ENCODE results near the gene AGAP2.

Gene AGAP2

DNA sequence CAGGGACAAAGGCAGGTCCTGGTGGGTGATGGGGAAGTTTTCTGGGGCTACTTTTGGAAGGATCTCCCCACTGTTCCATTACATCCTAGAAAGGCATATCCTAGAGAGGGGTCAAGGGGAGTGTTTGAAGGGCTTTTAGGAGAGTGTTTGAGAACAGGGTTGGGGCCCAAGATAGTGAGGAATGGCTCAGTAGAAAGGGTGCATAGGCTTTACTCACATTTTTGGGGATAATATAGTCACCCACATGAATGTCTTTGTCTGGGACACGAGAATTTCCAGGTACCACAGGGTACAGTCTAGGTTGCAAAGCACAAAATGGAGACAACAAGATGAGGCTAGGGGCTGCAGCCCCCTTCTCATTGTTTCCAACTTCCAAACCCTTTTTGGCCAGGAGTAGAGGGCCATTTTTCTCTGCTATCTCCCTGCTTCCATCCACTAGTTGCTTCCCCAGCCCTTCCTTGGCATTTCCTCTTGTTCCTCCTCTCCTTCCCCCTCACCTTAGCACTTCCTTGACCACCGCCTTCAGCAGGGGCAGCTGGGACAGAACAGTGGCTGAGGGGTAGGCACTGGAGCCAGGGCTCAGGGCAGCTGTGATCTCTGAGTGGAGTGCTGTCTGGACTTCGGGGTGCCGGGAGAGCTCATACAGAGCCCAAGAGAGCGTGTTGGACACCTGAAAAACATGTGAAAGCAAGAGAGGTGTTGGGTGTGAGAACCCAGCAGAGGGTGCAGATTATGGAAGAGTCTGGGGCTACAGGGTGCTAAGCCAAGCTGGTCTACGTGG is 25.5 kb upstream of the AGAP2 start:
- Histone ChIP-seq H3K27ac (ENCODE audit: extremely low read depth, low read depth, low read length) (no peak overlapping the region), H3K4me3 (ENCODE audit: low read depth, low read length) (no peak overlapping the region), H3K36me3 (ENCODE audit: control insufficient read depth in 2 of 2, insufficient read depth in 1 of 2, low read length in 2 of 2) (peaks cover 0 to 32% of the 10 kb centered on the region in 2 experiments; a peak in 2 of 3 replicates), H3K4me1 (ENCODE audit: control insufficient read depth, insufficient read depth, low read length) (peaks cover 15% of the 10 kb centered on the region), H3K9me3 (ENCODE audit: control insufficient read depth, insufficient read depth, low read depth, low read length) (no peaks in the 10 kb centered on the region)
- POLR2A ChIA-PET, result interaction anchor here (0.8 kb wide), 1 partner anchor 16 kb away, joined by 3 read pairs; no protein-coding TSS in a partner anchor
- CTCF ChIA-PET, result interaction anchor here (0.7 to 3.8 kb wide), 4 partner anchors 8 to 141 kb away, joined by 3 to 26 read pairs (median 3); partner anchors contain the start of genes MARCHF9 and TSFM
- TF ChIP-seq SCRT2 (tag by site-specific recombination; IDR thresholded peaks at IDR 0.05), result peak; percentile 60
- TF ChIP-seq ZNF292 (tag by site-specific recombination; IDR thresholded peaks at IDR 0.05; ENCODE audit: borderline replicate concordance, low read depth), result no peak
- no peak for TF ChIP-seq ZNF571 (tag by site-specific recombination; IDR thresholded peaks at IDR 0.05)

GRCh38 chr12:57762463-57762862 is 23.9 kb upstream of the AGAP2 start:
- TF ChIP-seq ZNF140 (tag by site-specific recombination; IDR thresholded peaks at IDR 0.05), result no peak
- no peak for TF ChIP-seq GLI4 (tag by site-specific recombination; IDR thresholded peaks at IDR 0.05)
- TF ChIP-seq, protein P1, sequence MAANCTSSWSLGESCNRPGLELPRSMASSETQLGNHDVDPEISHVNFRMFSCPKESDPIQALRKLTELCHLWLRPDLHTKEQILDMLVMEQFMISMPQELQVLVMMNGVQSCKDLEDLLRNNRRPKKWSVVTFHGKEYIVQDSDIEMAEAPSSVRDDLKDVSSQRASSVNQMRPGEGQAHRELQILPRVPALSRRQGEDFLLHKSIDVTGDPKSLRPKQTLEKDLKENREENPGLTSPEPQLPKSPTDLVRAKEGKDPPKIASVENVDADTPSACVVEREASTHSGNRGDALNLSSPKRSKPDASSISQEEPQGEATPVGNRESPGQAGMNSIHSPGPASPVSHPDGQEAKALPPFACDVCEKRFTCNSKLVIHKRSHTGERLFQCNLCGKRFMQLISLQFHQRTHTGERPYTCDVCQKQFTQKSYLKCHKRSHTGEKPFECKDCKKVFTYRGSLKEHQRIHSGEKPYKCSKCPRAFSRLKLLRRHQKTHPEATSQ (tag by site-specific recombination; IDR thresholded peaks at IDR 0.05), result no peak
- TF ChIP-seq KLF17 (tag by site-specific recombination; IDR thresholded peaks at IDR 0.05), result no peak
- no peak for TF ChIP-seq SP7 (tag by site-specific recombination; IDR thresholded peaks at IDR 0.05)
- TF ChIP-seq SALL2 (tag by site-specific recombination; IDR thresholded peaks at IDR 0.05; ENCODE audit: borderline replicate concordance), result no peak
- TF ChIP-seq KLF8 (tag by site-specific recombination; IDR thresholded peaks at IDR 0.05), result no peak
- TF ChIP-seq ZNF777 (tag by site-specific recombination; IDR thresholded peaks at IDR 0.05; ENCODE audit: borderline replicate concordance), result no peak
- no peak for TF ChIP-seq ZSCAN16 (tag by site-specific recombination; IDR thresholded peaks at IDR 0.05)
- TF ChIP-seq, protein P2, sequence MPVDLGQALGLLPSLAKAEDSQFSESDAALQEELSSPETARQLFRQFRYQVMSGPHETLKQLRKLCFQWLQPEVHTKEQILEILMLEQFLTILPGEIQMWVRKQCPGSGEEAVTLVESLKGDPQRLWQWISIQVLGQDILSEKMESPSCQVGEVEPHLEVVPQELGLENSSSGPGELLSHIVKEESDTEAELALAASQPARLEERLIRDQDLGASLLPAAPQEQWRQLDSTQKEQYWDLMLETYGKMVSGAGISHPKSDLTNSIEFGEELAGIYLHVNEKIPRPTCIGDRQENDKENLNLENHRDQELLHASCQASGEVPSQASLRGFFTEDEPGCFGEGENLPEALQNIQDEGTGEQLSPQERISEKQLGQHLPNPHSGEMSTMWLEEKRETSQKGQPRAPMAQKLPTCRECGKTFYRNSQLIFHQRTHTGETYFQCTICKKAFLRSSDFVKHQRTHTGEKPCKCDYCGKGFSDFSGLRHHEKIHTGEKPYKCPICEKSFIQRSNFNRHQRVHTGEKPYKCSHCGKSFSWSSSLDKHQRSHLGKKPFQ (tag by site-specific recombination; IDR thresholded peaks at IDR 0.05), result no peak
- no peak for TF ChIP-seq TRIM28 (IDR thresholded peaks at IDR 0.05; ENCODE audit: borderline replicate concordance, low read length)
- H3K4me3 ChIP-seq (ENCODE audit: low read depth, low read length), result no peak overlapping the region
- CTCF ChIA-PET, result no interaction called here
- peaks cover 12% of the 10 kb centered on the region for H3K4me1 ChIP-seq (ENCODE audit: control insufficient read depth, insufficient read depth, low read length)
- POLR2A ChIA-PET, result no interaction called here
- no peak overlapping the region for H3K27ac ChIP-seq (ENCODE audit: extremely low read depth, low read depth, low read length)
- H3K9me3 ChIP-seq (ENCODE audit: control insufficient read depth, insufficient read depth, low read depth, low read length), result no peaks in the 10 kb centered on the region
- peaks cover 7 to 39% of the 10 kb centered on the region in 2 experiments for H3K36me3 ChIP-seq (ENCODE audit: control insufficient read depth in 2 of 2, insufficient read depth in 1 of 2, low read length in 2 of 2)

GRCh38 chr12:57761391-57761998 is 23.0 kb upstream of the AGAP2 start:
- POLR2A ChIA-PET, result interaction anchor here (1.2 kb wide), 1 partner anchor 17 kb away, joined by 3 read pairs; no protein-coding TSS in a partner anchor

More at GRCh38 chr12:57761391-57761998, 23.0 kb upstream of the AGAP2 start:
- Histone ChIP-seq H3K36me3 (ENCODE audit: control insufficient read depth in 2 of 2, insufficient read depth in 1 of 2, low read length in 2 of 2) (peaks cover 10 to 46% of the 10 kb centered on the region in 2 experiments), H3K9me3 (ENCODE audit: control insufficient read depth, insufficient read depth, low read depth, low read length) (no peaks in the 10 kb centered on the region), H3K4me1 (ENCODE audit: control insufficient read depth, insufficient read depth, low read length) (peaks cover 3% of the 10 kb centered on the region), H3K4me3 (ENCODE audit: low read depth, low read length) (no peak overlapping the region), H3K27ac (ENCODE audit: extremely low read depth, low read depth, low read length) (no peak overlapping the region)
- TF ChIP-seq ZBTB1 (tag by site-specific recombination; IDR thresholded peaks at IDR 0.05), result no peak
- no peak for TF ChIP-seq ZEB2 (tag by site-specific recombination; IDR thresholded peaks at IDR 0.05)
- TF ChIP-seq ZNF2 (tag by site-specific recombination; IDR thresholded peaks at IDR 0.05), result no peak
- TF ChIP-seq ZNF248 (tag by site-specific recombination; IDR thresholded peaks at IDR 0.05), result no peak
- TF ChIP-seq ZNF624 (tag by site-specific recombination; IDR thresholded peaks at IDR 0.05), result no peak
- no peak for TF ChIP-seq ZNF114 (tag by site-specific recombination; IDR thresholded peaks at IDR 0.05)
- no peak for TF ChIP-seq ZNF133 (tag by site-specific recombination; IDR thresholded peaks at IDR 0.05)
- no peak for TF ChIP-seq ZNF623 (tag by site-specific recombination; IDR thresholded peaks at IDR 0.05)
- TF ChIP-seq ZNF112 (tag by site-specific recombination; IDR thresholded peaks at IDR 0.05), result no peak
- TF ChIP-seq ZNF670 (tag by site-specific recombination; IDR thresholded peaks at IDR 0.05; ENCODE audit: low read depth), result no peak
- TF ChIP-seq, protein P3, sequence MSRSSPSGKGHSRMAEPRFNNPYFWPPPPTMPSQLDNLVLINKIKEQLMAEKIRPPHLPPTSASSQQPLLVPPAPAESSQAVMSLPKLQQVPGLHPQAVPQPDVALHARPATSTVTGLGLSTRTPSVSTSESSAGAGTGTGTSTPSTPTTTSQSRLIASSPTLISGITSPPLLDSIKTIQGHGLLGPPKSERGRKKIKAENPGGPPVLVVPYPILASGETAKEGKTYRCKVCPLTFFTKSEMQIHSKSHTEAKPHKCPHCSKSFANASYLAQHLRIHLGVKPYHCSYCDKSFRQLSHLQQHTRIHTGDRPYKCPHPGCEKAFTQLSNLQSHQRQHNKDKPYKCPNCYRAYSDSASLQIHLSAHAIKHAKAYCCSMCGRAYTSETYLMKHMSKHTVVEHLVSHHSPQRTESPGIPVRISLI (tag by site-specific recombination; IDR thresholded peaks at IDR 0.05), result no peak
- TF ChIP-seq SP7 (tag by site-specific recombination; IDR thresholded peaks at IDR 0.05), result no peak
- no peak for TF ChIP-seq KLF16 (tag by site-specific recombination; IDR thresholded peaks at IDR 0.05)
- TF ChIP-seq GLI4 (tag by site-specific recombination; IDR thresholded peaks at IDR 0.05), result no peak
- CTCF ChIA-PET, result interaction anchor here (0.6 to 0.7 kb wide), 2 partner anchors 15 to 41 kb away, joined by 3 read pairs; no protein-coding TSS in a partner anchor
